H1 (cell line): ENCODE data around the gene ZDHHC22. TPM values are rescaled to one million over a fixed set of nuclear protein-coding genes. Genes with fewer than 3 reads are reported as not detected.

ENCODE experiments used
- CTCF ChIA-PET: fragments of 300-600 bp; sonication (Branson Sonifier 250); formaldehyde crosslinking; loops from one replicate; lab custom pipeline; 2021; ENCODE audit not compliant: partially characterized antibody; lab: Charles Lee
- POLR2A ChIA-PET: fragments of 300-600 bp; sonication (Branson Sonifier 250); formaldehyde crosslinking; loops from one replicate; lab custom pipeline; 2021; ENCODE audit warnings: inconsistent platforms; ENCODE audit not compliant: partially characterized antibody; lab: Charles Lee
- DNase-seq, 2 experiments: peaks; one replicate each; pipeline versions ENCODE4 v3.0.0 to v3.0.0-alpha.2; 2010 to 2022; ENCODE audit warnings: low spot score in 2 of 2, low read depth in 1 of 2, mixed read lengths in 1 of 2
- FAIRE-seq: peaks from 2 replicates; lab custom pipeline; 2011; peaks lifted over from hg19 to GRCh38; lab: Jason Lieb, UNC
- H2AFZ ChIP-seq: 2 replicates; pipeline ENCODE4 v1.8.1; 2012; ENCODE audit warnings: low read length, inconsistent platforms
- H2AK5ac ChIP-seq: 2 replicates; pipeline ENCODE4 v1.6.1; 2013; ENCODE audit warnings: low read depth, low read length
- H2BK120ac ChIP-seq: replicated peaks from 2 replicates; pipeline ENCODE3; 2013; ENCODE audit warnings: low read depth, low read length, inconsistent platforms
- H2BK12ac ChIP-seq: 2 replicates; pipeline ENCODE4 v1.6.1; 2013; ENCODE audit warnings: low read depth, low read length
- H2BK15ac ChIP-seq: 2 replicates; pipeline ENCODE4 v1.6.1; 2013; ENCODE audit warnings: low read length
- H2BK20ac ChIP-seq: 2 replicates; pipeline ENCODE4 v1.6.1; 2013; ENCODE audit warnings: low read length
- H2BK5ac ChIP-seq: 2 replicates; pipeline ENCODE4 v1.6.1; 2013; ENCODE audit warnings: low read depth, low read length
- H3K14ac ChIP-seq: 2 replicates; pipeline ENCODE4 v1.6.1; 2013; ENCODE audit warnings: inconsistent platforms; ENCODE audit not compliant: insufficient read length
- H3K18ac ChIP-seq: 2 replicates; pipeline ENCODE4 v1.6.1; 2013; ENCODE audit warnings: low read length; ENCODE audit errors: extremely low read depth
- H3K23ac ChIP-seq: 2 replicates; pipeline ENCODE4 v1.6.1; 2013; ENCODE audit warnings: inconsistent platforms; ENCODE audit not compliant: insufficient read length
- H3K23me2 ChIP-seq: 2 replicates; pipeline ENCODE4 v1.6.1; 2013; ENCODE audit warnings: low read depth, low read length
- H3K27ac ChIP-seq: 2 replicates; pipeline ENCODE4 v1.6.1; 2011; ENCODE audit warnings: low read depth, low read length, inconsistent platforms
- H3K27me3 ChIP-seq, 4 experiments: replicated peaks in 1 of 4; 1 replicate in 1 of 4; 2 replicates in 3 of 4; pipeline versions ENCODE4 v1.6.1 to v1.8.1; 2011 to 2013; ENCODE audit warnings: low read length in 3 of 4, mild to moderate bottlenecking in 3 of 4, inconsistent platforms in 2 of 4, mixed read lengths in 2 of 4, moderate library complexity in 1 of 4; ENCODE audit not compliant: control insufficient read depth in 3 of 4, insufficient read depth in 3 of 4; ENCODE audit errors: extremely low read depth in 1 of 4
- H3K36me3 ChIP-seq, 4 experiments: 2 replicates each; pipeline versions ENCODE4 v1.6.1 to v1.8.1; 2011 to 2013; ENCODE audit warnings: mild to moderate bottlenecking in 4 of 4, low read length in 3 of 4, moderate library complexity in 2 of 4, control low read depth in 1 of 4, inconsistent platforms in 1 of 4; ENCODE audit not compliant: insufficient read depth in 4 of 4, control insufficient read depth in 2 of 4
- H3K4ac ChIP-seq: replicated peaks from 2 replicates; pipeline ENCODE3; 2013; ENCODE audit warnings: low read length, low read depth, mixed read lengths, inconsistent platforms; ENCODE audit not compliant: insufficient read length
- H3K4me1 ChIP-seq, 4 experiments: replicated peaks in 1 of 4; 1 replicate in 1 of 4; 2 replicates in 3 of 4; pipeline versions ENCODE4 v1.6.1 to v1.8.1; 2011 to 2013; ENCODE audit warnings: low read length in 3 of 4, inconsistent platforms in 2 of 4, mixed read lengths in 1 of 4; ENCODE audit not compliant: insufficient read depth in 4 of 4, control insufficient read depth in 3 of 4
- H3K4me2 ChIP-seq, 2 experiments: 2 replicates each; pipeline versions ENCODE4 v1.6.1 to v1.8.1; 2011 to 2013; ENCODE audit warnings: low read depth in 2 of 2, low read length in 2 of 2, control low read depth in 1 of 2, inconsistent platforms in 1 of 2, mild to moderate bottlenecking in 1 of 2; ENCODE audit not compliant: insufficient read depth in 1 of 2
- H3K4me3 ChIP-seq, 4 experiments: fragments of 200-600, 300-600 bp in 1 of 4; sonication (generic), shearing (Covaris generic), sonication (Bioruptor Twin) in 1 of 4; 2 replicates each; pipeline versions ENCODE4 v1.5.1 to v1.8.1; 2011 to 2016; ENCODE audit warnings: low read length in 4 of 4, low read depth in 3 of 4, control low read depth in 2 of 4, inconsistent platforms in 2 of 4, mild to moderate bottlenecking in 2 of 4, mixed read lengths in 1 of 4, moderate library complexity in 1 of 4; ENCODE audit not compliant: insufficient read depth in 2 of 4; ENCODE audit errors: extremely low read depth in 1 of 4
- H3K56ac ChIP-seq: replicated peaks from 2 replicates; pipeline ENCODE3; 2013; ENCODE audit warnings: low read depth, mild to moderate bottlenecking, mixed read lengths, low read length, inconsistent platforms; ENCODE audit not compliant: insufficient read length
- H3K79me1 ChIP-seq: 2 replicates; pipeline ENCODE4 v1.6.1; 2013; ENCODE audit warnings: low read depth, low read length, control low read depth
- H3K79me2 ChIP-seq, 2 experiments: 2 replicates each; pipeline versions ENCODE4 v1.6.1 to v1.8.1; 2012 to 2013; ENCODE audit warnings: low read length in 2 of 2, mild to moderate bottlenecking in 2 of 2, inconsistent platforms in 1 of 2; ENCODE audit not compliant: insufficient read depth in 2 of 2, control insufficient read depth in 1 of 2
- H3K9ac ChIP-seq, 4 experiments: replicated peaks in 1 of 4; 1 replicate in 1 of 4; 2 replicates in 3 of 4; pipeline versions ENCODE4 v1.6.1 to v1.8.1; 2011 to 2013; ENCODE audit warnings: low read depth in 3 of 4, low read length in 3 of 4, control low read depth in 2 of 4, mild to moderate bottlenecking in 2 of 4, moderate library complexity in 2 of 4, inconsistent platforms in 1 of 4; ENCODE audit errors: extremely low read depth in 1 of 4
- H3K9me3 ChIP-seq, 2 experiments: 2 replicates each; pipeline versions ENCODE4 v1.6.1 to v1.8.1; 2012 to 2013; ENCODE audit warnings: mild to moderate bottlenecking in 2 of 2, moderate library complexity in 2 of 2, control low read depth in 1 of 2, inconsistent platforms in 1 of 2, low read depth in 1 of 2, low read length in 1 of 2, mixed read lengths in 1 of 2; ENCODE audit not compliant: insufficient read depth in 2 of 2
- H4K20me1 ChIP-seq, 2 experiments: replicated peaks in 1 of 2; 2 replicates each; pipeline versions ENCODE3 to v1.8.1; 2011 to 2013; ENCODE audit warnings: inconsistent platforms in 2 of 2, low read length in 2 of 2, mild to moderate bottlenecking in 1 of 2; ENCODE audit not compliant: insufficient read depth in 2 of 2, control insufficient read depth in 1 of 2
- H4K5ac ChIP-seq: 2 replicates; pipeline ENCODE4 v1.6.1; 2013; ENCODE audit warnings: low read length, low read depth, mixed read lengths, inconsistent platforms; ENCODE audit not compliant: insufficient read length
- H4K8ac ChIP-seq: 2 replicates; pipeline ENCODE4 v1.8.0; 2013; ENCODE audit warnings: mild to moderate bottlenecking, moderate library complexity, low read length, inconsistent platforms; ENCODE audit not compliant: insufficient read depth; ENCODE audit errors: extremely low read depth
- H4K91ac ChIP-seq: replicated peaks from 2 replicates; pipeline ENCODE3; 2013; ENCODE audit warnings: low read length, mixed read lengths, inconsistent platforms; ENCODE audit not compliant: insufficient read length
- WGBS, 2 experiments: shearing (Covaris generic) in 1 of 2; methylation state at CpG; one replicate each; pipeline versions ENCODE4 v1.1.6 to v1.1.7; 2013 to 2015; ENCODE audit warnings: low lambda C conversion rate in 2 of 2, mixed read lengths in 2 of 2, inconsistent platforms in 1 of 2, low coverage in 1 of 2, missing lambda C conversion rate in 1 of 2; ENCODE audit not compliant: insufficient replicate concordance in 2 of 2, insufficient coverage in 1 of 2, insufficient read length in 1 of 2; ENCODE audit errors: extremely low coverage in 1 of 2, missing lambda C conversion rate in 1 of 2; 5-methylcytosine and 5-hydroxymethylcytosine counted together
- polyA plus RNA-seq, 7 experiments: library from polyadenylated mRNA; depleted of rRNA in 3 of 7; stranded (reverse) in 5 of 7; unstranded in 2 of 7; fragments of >200 nt in 5 of 7; fragments of 200-250 nt in 2 of 7; gene quantifications; 1 replicate in 5 of 7; 2 replicates in 1 of 7; 4 replicates in 1 of 7; pipeline versions ENCODE4 v1.2.1 to v1.2.3, GENCODE V29; 2011 to 2013; ENCODE audit warnings: missing spikeins in 2 of 7, mixed read lengths in 2 of 7
- total RNA-seq: library from RNA; stranded (reverse); fragmentation: NEBNext Ultra II Directional; extraction: Animal tissue kit (Norgen Biotek cat#: 25700); gene quantifications from 2 replicates; pipeline ENCODE4 v1.2.1, GENCODE V29; 2021

ZDHHC22 gene
- total and polyA plus RNA-seq, 2 of the 8 experiments (the other 6 are each of a cell fraction or from before 2014, with no cell fraction given) = 23.8 to 55.2 TPM

DNA sequence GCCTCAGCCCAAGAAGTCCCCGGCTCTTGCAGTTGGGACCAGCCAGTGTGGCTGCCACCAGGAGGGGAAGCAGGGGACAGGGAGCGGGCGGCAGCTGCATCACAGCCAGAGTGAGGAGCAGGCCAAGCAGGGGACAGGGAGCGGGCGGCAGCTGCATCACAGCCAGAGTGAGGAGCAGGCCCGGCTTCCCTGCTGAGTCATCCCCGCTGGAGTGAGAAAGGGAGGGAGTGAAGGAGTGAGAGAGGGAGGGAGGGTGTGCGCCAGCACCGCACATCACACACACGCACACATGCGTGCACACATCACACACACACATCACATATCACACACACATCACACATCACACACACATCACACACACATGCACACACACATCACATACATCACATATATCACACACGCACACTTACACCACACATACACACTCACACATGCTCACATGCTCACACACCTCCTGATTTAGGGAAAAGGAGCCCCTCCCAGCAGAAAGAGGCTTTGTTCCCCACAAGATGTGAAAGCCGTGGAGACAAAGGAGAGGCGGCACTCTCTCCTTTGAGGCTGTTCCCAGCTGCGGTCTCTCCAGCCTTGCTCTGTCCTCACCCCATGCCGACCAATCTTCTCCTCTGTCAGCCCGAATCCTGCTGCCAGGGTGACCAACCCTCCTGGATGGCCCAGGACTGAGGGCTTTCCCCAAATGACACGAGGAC, 16.7 kb upstream of the ZDHHC22 start:
- H3K9ac ChIP-seq = peak overlapping the region in 3 of 4 experiments; percentile 4 to 68 (median 65); a peak in 4 of 7 replicates

More for the DNA sequence above, 16.7 kb upstream of the ZDHHC22 start:
- Histone ChIP-seq H3K79me1 (no peaks in the 10 kb centered on the region), H2AK5ac (peak overlapping the region; percentile 100), H4K91ac (peak overlapping the region; percentile 99), H3K36me3 (no peaks in the 10 kb centered on the region), H2BK15ac (peak overlapping the region; percentile 100; the same call in 1 of the 2 replicates), H3K4ac (peak overlapping the region; percentile 41), H4K20me1 (peaks cover 0 to 2% of the 10 kb centered on the region in 2 experiments), H2AFZ (peak overlapping the region; percentile 96), H2BK5ac (peak overlapping the region; percentile 96), H3K4me2 (peak overlapping the region; percentile 68 to 99), H2BK12ac (peak overlapping the region; percentile 100), H2BK120ac (peak overlapping the region; percentile 63), H3K18ac (peak overlapping the region; percentile 91), H2BK20ac (peak overlapping the region; percentile 100), H3K9me3 (no peaks in the 10 kb centered on the region), H3K14ac (no peak overlapping the region), H3K4me3 (peak overlapping the region in 2 of 4 experiments; percentile 20 to 29; a peak in 3 of 8 replicates), H3K4me1 (peaks cover 3 to 25% (median 14%) of the 10 kb centered on the region in 4 experiments), H3K23me2 (peaks cover 4% of the 10 kb centered on the region), H4K5ac (peak overlapping the region; percentile 69), H3K27ac (no peak overlapping the region), H3K27me3 (no peaks in the 10 kb centered on the region; a peak in 1 of 7 replicates), H3K79me2 (no peaks in the 10 kb centered on the region), H3K23ac (no peak overlapping the region), H4K8ac (peak overlapping the region; percentile 86; the same call in 1 of the 2 replicates), H3K56ac (peak overlapping the region; percentile 34)
- FAIRE-seq (peak; percentile 84), DNase-seq (peak in 1 of 2 experiments; percentile 63)
- ChIA-PET POLR2A (interaction anchor here (0.6 to 1.7 kb wide), 4 partner anchors 9 to 114 kb away, joined by 3 to 4 read pairs (median 3); no protein-coding TSS in a partner anchor), CTCF (interaction anchor here (1.1 to 52.5 kb wide), 8 partner anchors 8 to 133 kb away, joined by 3 to 1490 read pairs (median 6); partner anchors contain the start of genes CIPC and ZDHHC22)
- WGBS, 2 experiments = 31% methylated on average over 13 of the region's 18 CpGs; no CpG with 5 or more reads in 1 of the 2 experiments
